GM19025 (cell line): ENCODE measurements around the gene NTRK3.
"Not testable (repeated sequence)": the region's sequence is repeated elsewhere in the genome, so short reads cannot be mapped to it uniquely, and the experiment has no call there.

ENCODE experiments used
- ATAC-seq: cut with Tn5 transposase; IDR thresholded peaks from one replicate; pipeline ENCODE4 v1.9.1; 2021; ENCODE audit warnings: mild to moderate bottlenecking, low read depth, moderate library complexity; ENCODE audit not compliant: unreplicated experiment

Gene NTRK3

DNA sequence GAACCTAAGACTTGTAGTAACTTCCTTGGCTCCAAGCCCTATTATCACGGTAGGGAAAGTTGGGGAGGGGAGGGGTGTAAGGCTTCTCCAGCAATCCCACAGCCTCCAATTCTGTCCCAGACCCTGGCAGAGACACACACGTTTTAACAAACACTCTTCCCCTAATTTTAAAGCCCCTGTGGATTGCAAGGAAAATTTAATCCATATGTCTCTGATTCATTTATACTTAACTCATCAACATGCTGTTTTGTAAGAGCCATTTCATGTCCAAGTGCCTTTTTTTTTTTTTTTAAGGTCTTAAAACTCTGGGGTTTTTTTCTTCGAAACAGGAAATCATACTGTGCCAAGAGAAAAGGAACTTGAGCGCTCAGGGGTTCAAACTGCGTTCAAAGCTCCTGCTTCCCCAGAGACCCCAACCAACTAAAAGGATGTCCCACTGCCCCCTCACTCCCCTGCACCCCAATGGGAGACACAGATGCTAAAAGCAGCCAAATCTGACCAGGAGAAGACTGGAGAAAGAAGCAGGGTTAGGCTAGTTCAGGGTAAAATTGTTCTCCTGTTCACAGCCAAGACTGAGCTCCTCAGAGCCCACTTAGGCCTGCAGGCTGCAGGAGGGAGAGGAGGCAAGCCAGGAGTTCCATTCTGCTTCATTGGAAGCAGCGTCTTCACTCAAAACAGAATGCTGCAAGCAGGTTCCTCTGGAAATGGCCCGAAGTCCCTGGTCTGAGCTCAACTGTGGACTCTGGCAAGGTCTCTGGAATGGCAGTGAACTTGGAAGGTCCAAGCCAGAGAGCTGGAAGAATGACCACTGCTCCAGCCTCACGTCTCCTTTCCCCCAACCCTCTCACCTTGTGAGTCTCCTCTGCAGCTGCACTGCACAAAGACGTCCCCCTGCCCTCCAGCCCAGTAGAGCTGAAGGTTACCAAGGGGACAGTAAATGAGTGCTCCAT, 172.5 kb downstream of the NTRK3 start:
- no peak for ATAC-seq

- no peak for ATAC-seq
Measured at GRCh38 chr15:88080616-88081015, 175.9 kb downstream of the NTRK3 start.

DNA sequence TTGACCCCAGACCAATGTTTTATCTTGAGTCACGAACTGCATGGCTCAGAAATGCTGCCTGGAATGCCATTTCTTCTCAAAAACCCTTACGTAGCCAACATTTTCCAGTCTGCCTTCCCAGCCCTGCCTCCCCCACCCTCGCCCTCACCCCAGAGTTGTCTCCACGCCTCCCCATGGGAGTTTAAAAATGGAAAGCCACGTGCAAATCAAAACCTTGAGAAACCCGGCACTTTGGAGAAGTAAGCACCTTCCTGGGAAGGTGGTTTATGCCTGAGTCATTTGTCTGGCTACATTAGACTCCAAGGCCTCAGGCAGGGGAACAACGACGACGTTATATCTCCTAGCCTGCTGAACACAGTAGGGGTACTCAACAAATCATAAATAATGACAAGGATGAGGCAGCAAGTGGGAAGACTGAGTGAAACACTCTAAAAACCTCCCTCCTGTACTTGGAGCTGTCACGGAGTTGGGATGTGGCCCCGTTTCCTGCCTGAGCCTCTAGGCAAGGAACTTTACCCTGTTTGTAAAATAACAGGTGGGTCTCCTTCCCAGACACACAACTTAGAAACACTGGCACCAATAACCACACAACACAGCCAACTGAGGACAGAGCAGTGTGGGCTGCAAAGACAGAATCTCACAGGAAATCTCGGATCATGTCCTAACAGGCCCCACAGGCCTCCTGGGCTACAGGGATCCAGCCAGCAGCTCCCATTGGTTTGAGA, 179.1 kb downstream of the NTRK3 start:
- no peak for ATAC-seq

GRCh38 chr15:88076328-88076727, 180.2 kb downstream of the NTRK3 start:
- no peak for ATAC-seq

DNA sequence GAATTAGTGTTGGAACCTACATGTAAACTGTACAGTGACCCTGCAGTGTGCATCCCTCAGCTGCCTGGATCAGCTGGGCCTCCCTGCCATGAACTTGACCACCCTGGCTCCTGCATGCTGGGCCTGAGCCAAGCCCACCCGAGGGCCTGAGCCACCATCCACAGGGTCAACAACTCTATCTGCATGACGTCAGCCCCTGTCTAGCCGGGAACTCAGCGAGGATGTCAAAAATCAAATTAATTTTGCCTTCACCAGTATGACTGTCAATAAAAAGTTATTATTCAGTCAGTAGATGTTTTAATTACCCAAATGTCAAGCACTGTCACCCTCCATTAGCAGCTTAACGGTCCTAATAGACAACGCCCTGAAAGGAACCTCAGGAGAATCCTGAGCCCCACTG, 181.4 kb downstream of the NTRK3 start:
- no peak for ATAC-seq

GRCh38 chr15:88074386-88074785, 182.2 kb downstream of the NTRK3 start:
- ATAC-seq = no peak

DNA sequence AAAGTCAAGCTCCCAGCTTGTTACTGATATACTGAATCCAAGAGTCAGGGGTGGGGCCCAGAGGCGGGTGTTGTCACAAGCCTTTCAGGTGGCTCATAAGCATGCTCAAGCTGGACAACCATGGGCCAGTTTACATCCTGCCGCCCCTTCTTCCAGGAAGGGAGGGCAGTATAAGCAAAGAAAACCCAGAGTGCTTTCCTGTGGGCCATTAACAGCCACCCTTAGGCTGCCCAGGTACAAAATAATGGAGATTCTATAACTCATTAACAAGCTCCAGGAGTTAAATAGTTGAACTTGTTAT, 183.2 kb downstream of the NTRK3 start:
- ATAC-seq = no peak

- ATAC-seq = no peak
Measured at GRCh38 chr15:88072598-88073390, 183.7 kb downstream of the NTRK3 start.

GRCh38 chr15:88072133-88072532, 184.4 kb downstream of the NTRK3 start:
- ATAC-seq = not testable (repeated sequence)

DNA sequence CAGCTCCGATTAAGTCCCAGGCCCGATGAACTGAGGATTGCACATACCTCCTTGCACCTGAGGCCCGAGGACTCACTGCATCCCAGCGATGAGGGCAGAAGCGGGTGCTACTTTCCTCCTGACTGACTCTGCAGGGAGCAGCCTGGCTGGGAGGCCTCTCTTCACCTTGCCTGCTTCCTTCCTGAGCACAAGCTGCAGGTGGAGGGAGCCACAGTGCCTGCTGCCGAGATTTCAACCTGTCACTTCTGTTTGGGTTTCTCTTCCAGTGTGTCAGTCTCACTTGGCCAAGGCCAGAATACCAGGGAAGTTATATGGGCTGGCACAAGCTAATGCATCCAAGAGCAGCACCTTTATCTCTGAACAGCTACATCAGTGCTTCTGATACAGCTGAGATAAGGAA, 185.4 kb downstream of the NTRK3 start:
- no peak for ATAC-seq

DNA sequence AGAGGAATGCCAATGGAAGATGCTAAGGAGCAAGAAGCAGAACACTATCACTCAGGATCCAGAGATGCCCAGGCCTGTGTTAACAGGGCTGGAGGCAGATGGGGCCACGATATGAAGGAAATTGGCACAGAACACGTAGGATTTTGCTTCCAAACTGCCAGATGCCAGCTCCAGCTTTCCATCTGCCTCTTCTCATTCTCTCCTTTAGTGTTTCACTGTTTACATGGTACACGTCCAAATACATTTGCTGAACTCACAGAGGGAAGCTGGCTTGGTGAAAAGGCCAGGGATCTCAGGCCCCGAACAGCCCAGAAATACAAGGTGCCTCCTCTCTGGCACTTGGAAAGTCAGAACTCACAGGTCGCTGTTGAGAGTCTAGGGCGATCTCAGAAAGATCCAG, 187.0 kb downstream of the NTRK3 start:
- no peak for ATAC-seq

DNA sequence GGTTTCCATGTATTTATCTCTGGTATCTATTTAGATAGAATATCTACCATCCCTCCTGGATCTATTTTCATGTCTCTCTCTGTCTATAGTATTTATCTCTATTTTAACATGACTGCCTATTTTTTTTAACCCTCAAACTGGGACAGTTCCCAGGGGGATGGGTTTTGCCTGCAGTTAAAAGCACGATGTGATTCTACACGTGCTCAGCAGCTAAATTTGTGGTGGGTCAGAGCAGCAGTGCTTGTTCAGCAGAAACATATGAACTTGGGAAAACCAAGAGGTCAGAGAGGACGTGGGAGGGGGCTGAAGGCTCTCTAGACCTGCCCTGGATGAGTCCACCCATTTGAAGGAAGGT, 189.2 kb downstream of the NTRK3 start:
- ATAC-seq = no peak

DNA sequence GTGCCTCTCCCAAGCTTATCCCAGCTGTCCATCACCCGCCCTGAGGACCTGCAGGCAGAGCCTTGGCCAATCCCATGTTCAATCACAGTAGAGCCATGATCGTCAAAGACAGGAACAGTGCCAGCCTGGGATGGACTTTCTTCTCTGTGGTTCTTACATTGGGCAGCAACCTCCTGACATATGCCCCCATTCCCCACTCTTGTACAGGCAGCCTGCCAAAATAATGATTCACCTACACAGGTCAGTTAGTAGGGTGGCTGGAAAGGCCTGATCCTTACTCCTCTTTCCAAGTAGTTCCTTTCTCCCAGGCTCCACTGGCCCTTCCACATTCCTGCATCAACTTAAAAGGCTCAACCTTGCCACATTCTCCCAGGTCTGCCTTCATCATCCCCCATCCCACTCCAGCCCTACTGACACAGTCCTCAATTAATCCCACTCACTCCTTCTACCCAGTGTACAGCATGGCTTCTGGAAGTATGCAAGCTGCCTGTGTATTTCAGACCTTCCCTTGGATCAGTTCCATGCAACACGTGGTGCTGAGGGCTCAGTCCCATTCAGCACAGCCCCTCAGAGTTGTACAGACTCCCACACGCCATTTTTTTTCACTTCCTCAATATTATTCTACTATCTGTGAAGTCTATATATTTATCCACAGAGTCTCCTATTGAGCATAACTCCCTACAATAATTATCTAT, 189.8 kb downstream of the NTRK3 start:
- no peak for ATAC-seq

DNA sequence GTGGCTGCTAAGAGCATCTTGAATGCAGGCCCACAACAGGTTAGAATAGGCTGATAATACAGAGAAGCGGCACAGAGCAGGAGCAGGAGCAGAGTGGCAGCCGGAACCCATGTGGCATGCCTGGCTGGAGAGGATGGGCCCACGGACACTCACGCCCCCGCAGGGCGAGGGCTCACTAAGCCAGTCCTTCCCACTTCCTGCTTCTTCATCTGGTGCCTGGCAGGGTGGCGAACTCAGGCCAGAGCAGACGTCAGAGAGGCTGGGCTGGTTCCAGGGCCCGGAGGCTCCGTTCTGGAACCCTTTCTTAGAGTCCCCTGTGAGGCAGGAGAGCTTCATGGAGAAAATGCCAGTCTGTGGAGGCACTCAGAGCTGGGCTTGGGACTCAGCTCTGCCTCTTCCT, 195.1 kb downstream of the NTRK3 start:
- ATAC-seq = no peak

- no peak for ATAC-seq
Measured at GRCh38 chr15:88060383-88060782, 196.2 kb downstream of the NTRK3 start.

GRCh38 chr15:88057836-88058235, 198.7 kb downstream of the NTRK3 start:
- ATAC-seq = no peak

GRCh38 chr15:88049506-88049905, 207.0 kb downstream of the NTRK3 start:
- peak; percentile 73 for ATAC-seq

DNA sequence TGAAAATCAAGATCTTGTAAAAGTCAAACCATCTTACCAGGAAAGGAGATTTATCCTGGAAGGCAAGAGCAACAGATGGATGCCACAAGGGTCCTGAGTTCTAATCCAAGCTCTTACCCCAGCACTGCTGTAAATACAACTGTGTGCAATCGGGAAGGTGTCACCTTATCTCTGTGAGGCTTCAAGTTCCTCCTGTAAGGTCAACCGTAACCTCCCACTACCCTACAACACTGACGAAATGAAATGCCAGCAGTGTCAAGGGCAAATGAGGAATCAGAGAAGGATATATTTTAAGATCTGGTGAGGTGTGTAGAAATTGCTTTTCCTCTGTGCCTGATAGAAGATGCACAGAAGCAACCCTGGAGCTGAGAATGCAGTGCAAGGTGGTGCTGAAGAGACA, 207.8 kb downstream of the NTRK3 start:
- no peak for ATAC-seq

- ATAC-seq = no peak
Measured at GRCh38 chr15:88048237-88048636, 208.3 kb downstream of the NTRK3 start.

DNA sequence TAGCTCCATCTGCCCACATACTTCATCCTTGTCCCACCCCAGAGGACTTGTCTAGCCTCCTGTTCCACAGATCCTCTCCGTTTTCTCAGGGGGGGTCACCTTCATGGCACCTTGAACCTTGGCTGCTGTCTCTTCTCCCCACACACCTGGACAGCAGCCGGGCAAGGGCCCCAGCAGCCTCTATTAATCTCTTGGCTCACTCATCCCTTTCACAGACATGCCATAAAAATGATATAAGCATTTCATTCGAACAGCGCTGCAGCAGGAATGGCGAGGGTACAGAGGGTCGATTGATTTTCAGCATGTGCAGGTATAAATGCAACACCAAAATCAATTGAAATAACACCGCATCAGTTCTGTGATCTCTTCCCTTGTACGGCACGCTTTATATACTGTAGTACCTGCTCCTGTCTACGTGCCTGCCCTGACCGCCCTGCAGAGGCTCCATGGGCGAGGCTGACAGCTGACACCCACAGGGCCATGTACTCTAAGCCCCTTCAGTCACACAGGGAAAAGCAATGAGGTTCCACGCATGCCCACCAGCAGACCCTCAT, 209.9 kb downstream of the NTRK3 start:
- no peak for ATAC-seq
